CD4-positive, alpha-beta T cell treated with Interleukin-1 beta for 1 hour (primary cell): ENCODE results near the gene GTF2F2.
A peak's percentile ranks its signal among the peaks of the same experiment; 100 is the strongest.
"Not testable (repeated sequence)": the region's sequence is repeated elsewhere in the genome, so short reads cannot be mapped to it uniquely, and the experiment has no call there.

Experiments
- DNase-seq, 2 donors: peaks; one replicate each; pipeline ENCODE4 v3.0.0-alpha.2; 2020 to 2022

GTF2F2 gene

DNA sequence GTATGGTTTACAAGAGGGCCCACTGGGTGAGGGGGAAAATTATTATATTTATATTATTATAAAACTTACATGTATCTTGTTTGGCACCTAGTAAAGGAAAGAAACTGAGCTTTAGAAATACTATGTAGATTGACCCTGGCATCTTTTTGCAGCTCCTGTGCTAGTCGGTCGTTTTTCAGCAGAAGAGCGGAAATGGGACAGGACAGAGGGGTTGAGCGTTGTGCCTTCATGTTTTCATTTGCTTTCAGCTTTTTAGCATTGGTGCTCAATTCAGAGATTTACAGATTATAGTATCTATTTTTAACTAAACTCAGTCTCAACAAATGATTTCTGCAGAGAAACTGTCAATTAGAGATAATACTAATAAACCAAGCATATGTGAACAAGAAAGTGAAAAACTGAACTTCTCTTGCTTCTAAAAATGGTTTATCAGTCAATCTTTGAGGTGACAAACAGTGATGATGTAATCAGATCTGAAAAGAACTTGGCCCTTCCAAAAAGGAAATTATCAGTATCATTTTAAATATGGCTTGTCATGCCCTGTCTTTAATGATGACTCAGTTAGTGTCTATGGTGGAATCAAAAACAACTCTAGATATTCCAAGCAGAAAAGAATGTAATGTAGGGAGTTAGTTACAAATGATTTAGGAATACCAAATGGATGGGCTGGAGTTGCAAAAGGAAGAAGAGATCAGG lies 137.5 kb downstream of the GTF2F2 start:
- DNase-seq: no peak

DNA sequence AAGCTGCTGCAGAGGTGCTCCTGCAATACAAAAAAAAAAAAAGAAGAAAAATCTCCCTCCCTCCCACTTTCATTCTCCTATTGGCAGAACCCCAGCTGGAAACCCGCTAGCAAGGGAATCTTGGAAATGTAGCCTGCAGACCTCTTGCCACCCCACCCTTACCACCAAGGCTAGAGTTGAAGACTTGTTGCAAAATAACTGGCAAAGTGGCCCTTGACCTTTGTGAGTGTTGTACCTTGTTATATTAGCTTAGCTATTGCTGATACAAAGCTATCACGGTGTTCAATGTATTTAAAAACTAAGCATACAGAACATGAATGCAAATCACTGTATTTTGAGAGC lies 138.0 kb downstream of the GTF2F2 start:
- DNase-seq: no peak

DNA sequence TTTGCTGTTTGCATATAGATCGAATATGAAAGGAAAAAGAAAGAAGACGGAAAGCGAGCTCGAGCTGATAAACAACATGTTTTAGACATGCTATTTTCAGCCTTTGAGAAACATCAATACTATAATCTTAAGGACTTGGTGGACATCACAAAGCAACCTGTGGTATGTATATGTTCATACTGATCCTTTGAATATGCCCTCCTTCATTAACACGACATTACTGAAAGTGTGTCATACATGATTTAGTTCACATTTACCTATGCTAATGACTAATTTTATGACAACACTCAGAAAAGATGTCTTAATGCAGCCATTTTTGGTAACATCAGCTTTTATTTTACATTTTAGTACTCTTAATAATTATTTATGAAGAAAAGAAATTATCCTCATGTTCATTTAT lies 146.9 kb downstream of the GTF2F2 start:
- no peak for DNase-seq

GRCh38 chr13:45269204-45269603 lies 148.9 kb downstream of the GTF2F2 start:
- DNase-seq: no peak

GRCh38 chr13:45276913-45277312 lies 156.6 kb downstream of the GTF2F2 start:
- DNase-seq: no peak

GRCh38 chr13:45278096-45278645 lies 157.9 kb downstream of the GTF2F2 start:
- no peak for DNase-seq

DNA sequence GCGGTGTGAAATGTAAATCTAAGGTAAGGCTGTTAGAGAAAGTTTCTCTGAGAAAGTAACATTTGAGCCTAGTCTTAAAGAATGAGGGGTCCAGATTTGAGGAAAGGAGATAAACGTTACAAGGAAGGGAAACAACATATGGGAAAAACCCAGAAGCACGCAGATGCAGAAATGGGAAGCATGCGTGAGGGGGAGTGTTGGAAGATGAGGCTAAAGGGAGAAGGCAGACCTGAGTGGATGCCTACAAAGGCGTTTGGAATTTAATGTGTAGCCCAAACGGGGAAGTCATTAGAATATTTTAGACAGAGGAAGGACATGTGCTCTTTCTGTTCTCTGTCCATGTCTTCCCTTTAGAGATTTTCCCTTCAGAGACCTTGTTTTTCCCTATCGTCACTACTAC lies 159.7 kb downstream of the GTF2F2 start:
- no peak for DNase-seq

GRCh38 chr13:45280751-45281634 lies 160.7 kb downstream of the GTF2F2 start:
- DNase-seq: peak; percentile 21 to 30

DNA sequence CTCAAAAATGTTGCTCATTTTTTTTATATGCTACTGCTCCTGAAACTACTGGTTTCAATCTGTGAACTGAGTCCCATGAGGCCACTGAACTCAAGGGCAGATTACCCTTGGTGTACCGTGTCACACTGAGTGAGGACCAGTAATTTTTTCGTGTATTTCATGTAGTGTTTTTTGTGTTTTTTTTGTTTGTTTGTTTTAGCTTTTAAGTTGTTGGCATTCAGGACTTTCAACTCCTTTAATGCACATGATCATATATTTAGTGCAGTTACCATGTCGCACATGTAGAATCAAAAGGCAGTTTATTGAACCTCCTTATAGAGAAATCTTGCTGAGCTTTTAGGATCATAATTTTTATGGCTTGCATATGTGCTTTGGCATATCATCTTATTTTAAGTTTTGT lies 162.7 kb downstream of the GTF2F2 start:
- DNase-seq: no peak

- no peak for DNase-seq
Measured at GRCh38 chr13:45289936-45290563, 169.7 kb downstream of the GTF2F2 start.

GRCh38 chr13:45292176-45292575 lies 171.9 kb downstream of the GTF2F2 start:
- DNase-seq: no peak

GRCh38 chr13:45295536-45295935 lies 175.2 kb downstream of the GTF2F2 start:
- DNase-seq: no peak

DNA sequence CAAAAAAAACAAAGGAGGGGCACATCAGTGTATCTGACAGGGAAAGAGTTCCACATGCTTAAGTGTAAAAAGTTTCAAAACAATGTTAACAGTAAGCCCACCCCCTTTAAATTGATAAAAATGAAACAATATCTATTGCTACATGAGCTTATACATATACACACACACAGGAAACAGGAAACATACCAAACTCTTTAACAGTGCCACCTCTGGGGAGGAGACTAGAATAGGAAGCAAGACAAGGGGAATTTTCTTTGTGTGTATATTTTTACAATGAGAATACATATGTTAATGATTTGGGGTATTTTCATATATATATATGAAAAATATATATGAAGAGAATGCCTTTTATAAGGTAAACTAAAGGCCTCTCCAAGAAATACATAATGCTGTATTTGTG lies 175.9 kb downstream of the GTF2F2 start:
- no peak for DNase-seq

- DNase-seq: peak in 1 of 2 donors; percentile 29
Measured at GRCh38 chr13:45297456-45298205, 177.3 kb downstream of the GTF2F2 start.

DNA sequence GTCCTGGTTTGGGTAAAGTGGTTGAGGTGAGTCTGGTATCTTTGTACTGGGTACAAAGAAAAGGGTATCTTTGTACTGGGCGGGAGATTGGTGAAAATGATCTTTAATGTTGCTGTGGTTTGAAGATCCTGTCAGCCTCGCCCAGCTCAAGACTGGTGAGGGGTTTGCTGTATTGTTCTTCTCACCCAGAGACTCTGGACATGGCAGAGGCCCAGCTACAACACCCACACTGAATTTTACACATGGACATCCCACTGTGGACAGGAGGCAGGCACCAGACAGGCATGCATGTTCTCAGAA lies 177.8 kb downstream of the GTF2F2 start:
- no peak for DNase-seq

DNA sequence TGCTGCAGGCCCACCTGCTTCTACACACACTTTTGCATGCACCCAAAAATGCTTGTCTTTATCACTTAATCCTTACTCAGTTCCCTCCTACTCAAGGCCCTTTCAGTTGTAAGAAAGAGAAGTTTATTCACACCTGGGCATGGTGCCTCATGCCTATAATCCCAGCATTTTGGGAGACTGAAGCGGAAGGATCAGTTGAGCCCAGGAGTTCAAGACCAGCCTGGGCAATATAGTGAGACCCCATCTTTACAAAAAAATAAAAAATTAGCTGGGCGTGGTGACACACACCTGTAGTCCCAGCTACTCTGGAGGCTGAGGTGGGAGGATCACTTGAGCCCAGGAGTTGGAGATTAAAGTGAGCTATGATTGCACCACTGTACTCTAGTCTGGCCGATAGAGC lies 178.2 kb downstream of the GTF2F2 start:
- not testable (repeated sequence) for DNase-seq

GRCh38 chr13:45299194-45299593 lies 178.9 kb downstream of the GTF2F2 start:
- DNase-seq: no peak

DNA sequence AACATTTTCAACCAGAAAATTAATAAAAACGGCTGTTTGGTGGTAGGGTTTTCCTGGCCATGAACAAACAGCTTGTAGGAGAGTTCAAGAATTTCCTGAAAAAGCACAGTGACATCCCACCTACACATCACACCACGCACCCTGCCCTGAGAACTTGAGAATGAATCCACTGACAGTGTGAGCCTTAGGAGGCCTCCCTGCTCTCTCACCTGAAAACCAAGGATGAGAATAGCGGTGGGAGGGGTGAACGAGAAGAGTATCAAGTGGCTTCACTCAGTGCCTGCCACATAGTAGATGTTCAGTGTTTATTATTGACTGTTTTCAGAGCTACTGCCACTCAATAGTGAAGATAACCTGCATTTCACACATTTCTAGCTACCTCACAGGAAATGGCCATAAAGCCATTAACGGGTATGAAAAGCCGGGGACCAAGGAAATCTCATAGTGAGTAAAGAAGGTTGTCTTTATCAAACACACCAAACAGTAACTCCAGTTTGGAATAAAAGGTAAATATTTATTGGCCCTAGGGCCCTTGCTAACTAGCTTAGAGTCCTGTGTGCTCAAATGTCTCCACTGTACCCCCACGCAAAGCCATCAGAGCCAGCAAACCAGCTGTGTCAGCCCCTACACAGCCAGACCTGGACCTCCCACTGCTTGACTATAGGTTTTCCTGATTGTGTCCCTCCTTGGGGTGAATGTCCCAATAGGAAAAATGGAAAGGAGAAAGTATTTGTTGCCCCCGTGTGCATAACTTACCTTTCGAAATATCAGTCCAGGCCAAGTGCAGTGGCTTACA lies 180.1 kb downstream of the GTF2F2 start:
- DNase-seq: no peak

- DNase-seq: no peak
Measured at GRCh38 chr13:45301263-45301662, 181.0 kb downstream of the GTF2F2 start.

GRCh38 chr13:45302507-45302906 lies 182.2 kb downstream of the GTF2F2 start:
- no peak for DNase-seq

- DNase-seq: no peak
Measured at GRCh38 chr13:45303026-45303425, 182.7 kb downstream of the GTF2F2 start.

DNA sequence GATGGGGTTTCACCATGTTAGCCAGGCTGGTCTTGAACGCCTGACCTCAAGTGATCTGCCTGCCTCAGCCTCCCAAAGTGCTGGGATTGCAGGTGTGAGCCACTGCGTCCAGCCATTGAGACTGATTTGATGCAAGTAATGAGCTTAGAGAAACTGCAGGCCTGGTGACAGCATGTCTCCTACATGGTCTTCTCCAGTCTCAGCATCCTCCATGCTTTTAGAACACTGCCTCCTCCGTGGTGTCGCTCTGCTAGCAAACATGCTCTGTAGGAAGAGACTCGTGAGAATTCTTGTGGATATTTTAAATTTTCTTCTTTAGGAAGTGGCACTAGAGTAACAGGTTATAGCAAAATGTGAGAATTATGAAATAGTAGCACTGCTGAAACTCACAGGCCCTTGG lies 183.6 kb downstream of the GTF2F2 start:
- no peak for DNase-seq
